ENCODE results near the gene DELE1. TPM values are rescaled to one million over a fixed set of nuclear protein-coding genes. Genes with fewer than 3 reads are reported as not detected.

Gene DELE1
- polyA plus RNA-seq, 2 donors: 30.4 to 30.5 TPM

DNA sequence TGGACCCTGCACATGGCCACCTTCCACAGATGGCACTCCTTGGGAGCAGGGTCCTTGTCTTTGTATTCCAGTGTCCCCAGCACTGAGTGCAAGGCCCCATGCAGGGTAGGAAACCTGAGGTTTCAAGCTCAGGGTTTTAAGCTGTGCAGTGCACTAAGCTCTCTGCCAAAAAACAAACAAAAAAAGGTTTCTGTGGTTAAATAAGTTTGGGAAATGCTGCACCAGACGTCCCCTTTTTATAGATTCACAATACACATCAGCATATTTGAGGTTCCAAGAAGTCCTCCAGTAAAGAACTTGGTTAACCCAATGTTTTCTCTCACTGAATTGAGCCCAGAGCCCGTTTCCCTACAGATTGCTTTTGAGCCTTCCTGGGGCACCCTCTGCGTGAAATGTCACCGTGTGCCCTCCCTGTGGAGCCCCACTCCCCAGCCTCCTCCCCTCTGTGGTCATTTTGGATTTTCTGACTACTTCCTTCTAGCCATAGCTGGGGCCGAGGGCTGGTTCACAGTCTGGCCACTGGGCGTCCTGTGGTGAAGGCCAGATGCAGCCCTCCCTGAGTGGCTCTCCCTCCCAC, 17.1 kb downstream of the DELE1 start:
- Histone ChIP-seq H3K4me3 (ENCODE audit: low read depth in 1 of 2, low read length in 2 of 2) (no peak overlapping the region), H3K4me1 (ENCODE audit: control insufficient read depth in 2 of 2, insufficient read depth in 2 of 2, low read length in 1 of 2) (peaks cover 0 to 6% of the 10 kb centered on the region in 2 donors), H3K9me3 (ENCODE audit: control insufficient read depth in 2 of 2, insufficient read depth in 1 of 2, low read depth in 1 of 2, low read length in 1 of 2) (no peaks in the 10 kb centered on the region), H3K27ac (ENCODE audit: low read depth in 2 of 2, low read length in 1 of 2) (no peak overlapping the region), H3K36me3 (ENCODE audit: control insufficient read depth in 2 of 2, insufficient read depth in 2 of 2, low read length in 1 of 2) (peaks cover 13 to 32% of the 10 kb centered on the region in 2 donors), H3K27me3 (ENCODE audit: control insufficient read depth in 1 of 2, insufficient read depth in 2 of 2, low read length in 2 of 2) (no peaks in the 10 kb centered on the region)
- WGBS, 2 donors: 50 to 59% methylated on average over 6 of the region's 6 CpGs

DNA sequence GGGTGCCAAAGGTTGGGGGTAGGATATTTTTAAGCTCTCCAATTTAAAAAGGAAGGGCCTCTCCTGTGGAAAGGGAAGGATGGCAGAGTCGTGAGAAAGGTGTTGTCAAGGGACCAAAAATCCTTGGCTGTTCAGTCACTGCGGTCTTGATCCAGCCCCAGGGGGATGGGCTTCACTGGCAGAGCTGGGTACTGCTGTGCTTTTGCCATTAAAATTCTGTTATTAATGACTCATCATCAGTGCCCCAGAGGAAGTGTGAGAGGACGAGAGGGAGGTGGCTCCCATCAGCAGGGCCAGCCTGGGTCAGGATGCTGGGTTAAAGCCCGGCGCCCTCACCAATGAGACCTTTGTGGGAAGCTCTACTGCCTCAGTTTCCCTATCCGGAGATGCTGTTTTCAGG, 17.6 kb downstream of the DELE1 start:
- 50 to 63% methylated on average over 6 of the region's 6 CpGs for WGBS, 2 donors
- peaks cover 0 to 7% of the 10 kb centered on the region in 2 donors for H3K4me1 ChIP-seq (ENCODE audit: control insufficient read depth in 2 of 2, insufficient read depth in 2 of 2, low read length in 1 of 2)
- no peaks in the 10 kb centered on the region for H3K9me3 ChIP-seq (ENCODE audit: control insufficient read depth in 2 of 2, insufficient read depth in 1 of 2, low read depth in 1 of 2, low read length in 1 of 2)
- peak overlapping the region in 1 of 2 donors; percentile 36 for H3K27ac ChIP-seq (ENCODE audit: low read depth in 2 of 2, low read length in 1 of 2)
- H3K27me3 ChIP-seq (ENCODE audit: control insufficient read depth in 1 of 2, insufficient read depth in 2 of 2, low read length in 2 of 2): no peaks in the 10 kb centered on the region
- peaks cover 13 to 30% of the 10 kb centered on the region in 2 donors for H3K36me3 ChIP-seq (ENCODE audit: control insufficient read depth in 2 of 2, insufficient read depth in 2 of 2, low read length in 1 of 2)
- H3K4me3 ChIP-seq (ENCODE audit: low read depth in 1 of 2, low read length in 2 of 2): no peak overlapping the region

DNA sequence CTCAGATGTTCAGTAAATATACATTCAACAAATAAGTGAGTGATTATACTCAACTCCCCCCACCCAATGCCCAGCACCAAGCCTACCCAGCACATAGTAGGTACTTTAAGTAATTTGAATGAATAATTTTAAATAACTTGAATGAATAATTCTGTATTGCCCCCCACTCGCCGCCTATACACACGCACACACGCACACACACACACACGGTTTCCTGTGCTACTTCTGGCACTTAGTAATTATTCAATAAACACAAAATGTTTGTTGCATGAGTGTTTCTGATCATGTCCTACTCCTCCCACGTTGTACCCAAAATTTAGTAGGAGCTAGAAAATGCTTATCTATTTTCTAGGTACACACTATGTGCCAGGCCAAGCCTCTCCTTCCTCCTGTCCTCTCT, 18.1 kb downstream of the DELE1 start:
- H3K4me3 ChIP-seq (ENCODE audit: low read depth in 1 of 2, low read length in 2 of 2): no peak overlapping the region
- peaks cover 13 to 27% of the 10 kb centered on the region in 2 donors for H3K36me3 ChIP-seq (ENCODE audit: control insufficient read depth in 2 of 2, insufficient read depth in 2 of 2, low read length in 1 of 2)
- H3K27me3 ChIP-seq (ENCODE audit: control insufficient read depth in 1 of 2, insufficient read depth in 2 of 2, low read length in 2 of 2): no peaks in the 10 kb centered on the region
- H3K4me1 ChIP-seq (ENCODE audit: control insufficient read depth in 2 of 2, insufficient read depth in 2 of 2, low read length in 1 of 2): peaks cover 0 to 7% of the 10 kb centered on the region in 2 donors
- no peaks in the 10 kb centered on the region for H3K9me3 ChIP-seq (ENCODE audit: control insufficient read depth in 2 of 2, insufficient read depth in 1 of 2, low read depth in 1 of 2, low read length in 1 of 2)
- H3K27ac ChIP-seq (ENCODE audit: low read depth in 2 of 2, low read length in 1 of 2): no peak overlapping the region
- WGBS, 2 donors: 80 to 81% methylated on average over 6 of the region's 6 CpGs

DNA sequence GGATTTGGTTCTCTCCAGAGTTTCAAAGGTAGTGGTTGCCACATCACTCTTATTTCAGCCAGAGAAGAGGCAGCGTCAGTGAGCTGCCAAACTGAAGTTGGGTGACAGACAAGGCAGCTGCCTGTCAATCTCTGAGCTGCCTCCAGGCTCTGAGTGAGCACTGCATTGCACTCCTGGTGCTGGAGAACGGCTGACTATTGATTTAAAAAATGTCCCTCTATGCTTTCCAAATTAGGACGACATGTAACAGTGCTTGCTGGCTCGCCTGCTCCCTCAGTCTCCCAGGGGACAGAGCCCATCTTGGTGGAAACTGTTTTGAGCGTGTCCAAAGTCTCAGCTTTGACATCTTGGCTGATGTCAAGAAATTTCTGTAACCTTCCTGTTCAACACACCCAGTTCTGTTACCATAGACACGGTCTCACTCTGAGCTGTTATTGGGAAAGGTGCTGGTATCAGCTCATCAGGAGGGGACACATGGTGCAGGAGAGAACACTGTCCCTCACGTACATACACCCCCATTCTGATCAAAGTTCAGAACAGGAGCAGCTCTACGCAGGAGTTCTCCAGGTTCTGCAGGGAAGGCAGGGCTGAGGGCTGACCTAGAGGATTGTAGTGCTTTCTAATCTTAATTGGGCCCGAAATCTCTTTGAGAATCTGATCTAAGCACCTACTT, 18.6 kb downstream of the DELE1 start:
- Histone ChIP-seq H3K36me3 (ENCODE audit: control insufficient read depth in 2 of 2, insufficient read depth in 2 of 2, low read length in 1 of 2) (peaks cover 9 to 22% of the 10 kb centered on the region in 2 donors), H3K9me3 (ENCODE audit: control insufficient read depth in 2 of 2, insufficient read depth in 1 of 2, low read depth in 1 of 2, low read length in 1 of 2) (no peaks in the 10 kb centered on the region), H3K4me3 (ENCODE audit: low read depth in 1 of 2, low read length in 2 of 2) (no peak overlapping the region), H3K27me3 (ENCODE audit: control insufficient read depth in 1 of 2, insufficient read depth in 2 of 2, low read length in 2 of 2) (no peaks in the 10 kb centered on the region), H3K27ac (ENCODE audit: low read depth in 2 of 2, low read length in 1 of 2) (no peak overlapping the region), H3K4me1 (ENCODE audit: control insufficient read depth in 2 of 2, insufficient read depth in 2 of 2, low read length in 1 of 2) (peaks cover 0 to 7% of the 10 kb centered on the region in 2 donors)
- 67 to 73% methylated on average over 9 of the region's 9 CpGs for WGBS, 2 donors

DNA sequence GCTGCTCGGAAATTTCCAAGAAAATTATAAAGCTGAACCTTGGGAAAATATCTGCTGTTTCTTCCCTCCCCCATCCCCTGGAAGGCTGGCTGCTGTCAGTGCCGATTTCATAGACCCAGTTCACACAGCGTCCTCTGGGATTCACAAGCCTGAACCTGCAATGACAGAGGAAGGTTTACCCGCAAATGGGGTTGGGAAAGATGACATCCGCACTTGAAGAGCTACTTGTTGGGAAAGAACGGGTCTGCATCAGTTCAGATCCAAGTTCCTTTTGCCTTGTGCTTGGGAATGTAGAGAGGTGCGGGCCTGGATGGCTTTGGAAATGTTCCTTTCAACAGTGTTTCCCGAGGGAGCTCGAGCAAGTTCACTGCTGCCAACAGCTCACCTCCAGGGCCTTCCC, 20.4 kb downstream of the DELE1 start:
- H3K36me3 ChIP-seq (ENCODE audit: control insufficient read depth in 2 of 2, insufficient read depth in 2 of 2, low read length in 1 of 2): peaks cover 0 to 11% of the 10 kb centered on the region in 2 donors
- no peaks in the 10 kb centered on the region for H3K27me3 ChIP-seq (ENCODE audit: control insufficient read depth in 1 of 2, insufficient read depth in 2 of 2, low read length in 2 of 2)
- no peak overlapping the region for H3K27ac ChIP-seq (ENCODE audit: low read depth in 2 of 2, low read length in 1 of 2)
- no peak overlapping the region for H3K4me3 ChIP-seq (ENCODE audit: low read depth in 1 of 2, low read length in 2 of 2)
- no peaks in the 10 kb centered on the region for H3K9me3 ChIP-seq (ENCODE audit: control insufficient read depth in 2 of 2, insufficient read depth in 1 of 2, low read depth in 1 of 2, low read length in 1 of 2)
- WGBS, 2 donors: 52 to 71% methylated on average over 9 of the region's 9 CpGs
- peaks cover 0 to 7% of the 10 kb centered on the region in 2 donors for H3K4me1 ChIP-seq (ENCODE audit: control insufficient read depth in 2 of 2, insufficient read depth in 2 of 2, low read length in 1 of 2)

DNA sequence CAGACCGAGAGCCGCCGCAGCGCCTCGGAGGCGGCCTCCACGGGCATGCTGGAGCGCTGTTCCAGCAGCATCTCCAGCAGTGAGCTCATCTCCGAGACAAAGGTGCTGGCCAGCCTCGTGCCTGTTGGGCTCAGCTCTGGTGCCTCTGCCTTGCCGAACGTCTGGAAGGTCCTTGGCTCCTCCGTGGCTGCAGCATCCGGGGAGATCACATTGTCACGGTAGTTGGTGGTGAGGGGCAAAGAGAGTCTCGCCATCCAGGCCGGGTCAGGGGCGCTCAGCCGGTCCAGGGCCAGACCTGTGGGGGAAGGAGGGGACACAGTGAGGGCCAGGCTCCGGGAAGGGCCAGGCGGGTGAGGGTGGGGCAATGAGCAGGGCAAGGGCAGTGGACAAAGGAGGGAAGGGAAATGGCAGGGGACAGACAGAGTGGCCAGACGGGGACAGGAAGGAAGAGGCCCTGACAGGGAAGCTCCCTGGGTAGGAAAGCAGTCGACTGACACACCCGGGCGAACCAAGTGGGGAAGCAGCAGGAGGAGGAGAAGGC, 21.9 kb downstream of the DELE1 start:
- WGBS, 2 donors: 39 to 48% methylated on average over 25 of the region's 25 CpGs
- no peak overlapping the region for H3K4me3 ChIP-seq (ENCODE audit: low read depth in 1 of 2, low read length in 2 of 2)
- H3K36me3 ChIP-seq (ENCODE audit: control insufficient read depth in 2 of 2, insufficient read depth in 2 of 2, low read length in 1 of 2): peaks cover 0 to 5% of the 10 kb centered on the region in 2 donors
- H3K9me3 ChIP-seq (ENCODE audit: control insufficient read depth in 2 of 2, insufficient read depth in 1 of 2, low read depth in 1 of 2, low read length in 1 of 2): no peaks in the 10 kb centered on the region
- peaks cover 0 to 7% of the 10 kb centered on the region in 2 donors for H3K4me1 ChIP-seq (ENCODE audit: control insufficient read depth in 2 of 2, insufficient read depth in 2 of 2, low read length in 1 of 2)
- no peaks in the 10 kb centered on the region for H3K27me3 ChIP-seq (ENCODE audit: control insufficient read depth in 1 of 2, insufficient read depth in 2 of 2, low read length in 2 of 2)
- no peak overlapping the region for H3K27ac ChIP-seq (ENCODE audit: low read depth in 2 of 2, low read length in 1 of 2)

DNA sequence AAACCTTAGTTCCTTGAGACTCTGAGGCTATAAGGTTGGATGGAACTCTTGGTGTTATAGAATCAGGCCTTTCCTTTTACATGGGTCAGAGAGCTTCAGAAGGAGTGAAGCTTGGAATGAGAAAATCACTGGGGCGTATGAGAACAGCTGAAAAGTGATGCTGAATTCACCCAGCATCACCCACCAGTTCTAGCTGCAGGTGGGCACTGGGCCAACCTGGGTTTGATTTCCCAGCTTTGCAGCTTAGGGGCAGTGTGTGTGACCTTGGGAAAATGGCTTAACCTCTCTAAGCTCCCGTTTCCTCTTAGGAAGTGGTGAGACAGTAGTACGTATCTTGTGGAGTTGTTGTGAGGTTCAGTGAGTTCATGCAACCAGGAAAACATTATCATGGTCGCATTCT, 23.6 kb downstream of the DELE1 start:
- Histone ChIP-seq H3K4me3 (ENCODE audit: low read depth in 1 of 2, low read length in 2 of 2) (no peak overlapping the region), H3K27ac (ENCODE audit: low read depth in 2 of 2, low read length in 1 of 2) (no peak overlapping the region), H3K27me3 (ENCODE audit: control insufficient read depth in 1 of 2, insufficient read depth in 2 of 2, low read length in 2 of 2) (no peaks in the 10 kb centered on the region), H3K9me3 (ENCODE audit: control insufficient read depth in 2 of 2, insufficient read depth in 1 of 2, low read depth in 1 of 2, low read length in 1 of 2) (no peaks in the 10 kb centered on the region), H3K36me3 (ENCODE audit: control insufficient read depth in 2 of 2, insufficient read depth in 2 of 2, low read length in 1 of 2) (peaks cover 0 to 5% of the 10 kb centered on the region in 2 donors), H3K4me1 (ENCODE audit: control insufficient read depth in 2 of 2, insufficient read depth in 2 of 2, low read length in 1 of 2) (peaks cover 0 to 7% of the 10 kb centered on the region in 2 donors)
- WGBS, 2 donors: 74 to 76% methylated on average over 4 of the region's 4 CpGs

DNA sequence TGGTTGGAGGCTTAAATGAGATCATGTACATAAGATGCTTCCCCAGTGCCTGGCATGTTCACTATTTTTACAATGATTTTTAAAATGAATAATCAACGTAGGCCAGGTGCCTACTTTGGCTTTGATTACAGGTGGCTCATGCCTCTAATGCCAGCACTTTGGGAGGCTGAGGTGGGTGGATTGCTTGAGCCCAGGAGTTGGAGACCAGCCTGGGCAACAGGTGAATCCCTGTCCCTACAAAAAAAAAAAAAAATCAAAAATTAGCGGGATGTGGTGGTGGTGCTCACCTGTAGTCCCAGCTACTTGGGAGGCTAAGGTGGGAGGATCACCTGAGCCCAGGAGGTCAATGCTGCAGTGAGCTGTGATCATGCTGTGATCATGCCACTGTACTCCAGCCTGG, 25.1 kb downstream of the DELE1 start:
- Histone ChIP-seq H3K27me3 (ENCODE audit: control insufficient read depth in 1 of 2, insufficient read depth in 2 of 2, low read length in 2 of 2) (no peaks in the 10 kb centered on the region), H3K27ac (ENCODE audit: low read depth in 2 of 2, low read length in 1 of 2) (no peak overlapping the region), H3K4me3 (ENCODE audit: low read depth in 1 of 2, low read length in 2 of 2) (no peak overlapping the region), H3K9me3 (ENCODE audit: control insufficient read depth in 2 of 2, insufficient read depth in 1 of 2, low read depth in 1 of 2, low read length in 1 of 2) (no peaks in the 10 kb centered on the region), H3K36me3 (ENCODE audit: control insufficient read depth in 2 of 2, insufficient read depth in 2 of 2, low read length in 1 of 2) (peaks cover 0 to 5% of the 10 kb centered on the region in 2 donors), H3K4me1 (ENCODE audit: control insufficient read depth in 2 of 2, insufficient read depth in 2 of 2, low read length in 1 of 2) (peaks cover 0 to 10% of the 10 kb centered on the region in 2 donors)
- 86 to 87% methylated on average over 2 of the region's 2 CpGs for WGBS, 2 donors

DNA sequence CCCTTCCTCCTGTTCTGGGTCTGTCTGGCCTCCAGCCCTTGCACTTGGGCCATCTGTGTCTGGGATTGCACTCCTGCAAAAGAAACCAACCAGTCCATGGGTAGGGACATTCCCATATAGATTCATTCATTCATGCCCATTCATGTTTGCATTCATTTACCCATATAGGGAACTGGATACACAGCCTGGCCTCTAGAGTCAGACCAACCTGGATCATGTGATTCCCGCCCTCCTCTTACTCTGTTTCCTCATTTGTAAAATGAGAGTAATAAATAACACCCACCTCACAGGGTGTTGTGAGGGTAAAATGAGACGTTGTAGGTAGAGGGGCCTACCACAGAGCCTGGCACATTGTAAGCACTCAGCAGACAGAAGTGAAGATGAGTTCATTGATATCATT, 25.8 kb downstream of the DELE1 start:
- Histone ChIP-seq H3K36me3 (ENCODE audit: control insufficient read depth in 2 of 2, insufficient read depth in 2 of 2, low read length in 1 of 2) (peaks cover 0 to 5% of the 10 kb centered on the region in 2 donors), H3K4me1 (ENCODE audit: control insufficient read depth in 2 of 2, insufficient read depth in 2 of 2, low read length in 1 of 2) (peaks cover 0 to 10% of the 10 kb centered on the region in 2 donors), H3K4me3 (ENCODE audit: low read depth in 1 of 2, low read length in 2 of 2) (no peak overlapping the region), H3K27me3 (ENCODE audit: control insufficient read depth in 1 of 2, insufficient read depth in 2 of 2, low read length in 2 of 2) (no peaks in the 10 kb centered on the region), H3K27ac (ENCODE audit: low read depth in 2 of 2, low read length in 1 of 2) (no peak overlapping the region), H3K9me3 (ENCODE audit: control insufficient read depth in 2 of 2, insufficient read depth in 1 of 2, low read depth in 1 of 2, low read length in 1 of 2) (no peaks in the 10 kb centered on the region)
- 75 to 79% methylated on average over 2 of the region's 2 CpGs for WGBS, 2 donors

Measured in esophagus (tissue), 2 donors.